HL-60 (cell line): Measurements from ENCODE around the gene SIAE.
A peak's percentile ranks its signal among the peaks of the same experiment; 100 is the strongest.

Source experiments
- DNase-seq, 2 experiments: peaks; one replicate each; pipeline ENCODE4 v3.0.0-alpha.2; 2010 to 2020; ENCODE audit warnings: low read depth in 1 of 2, low spot score in 1 of 2
- H3K27ac ChIP-seq: fragments of 250-450 bp; sonication (Bioruptor Pico); replicated peaks from 2 replicates; pipeline ENCODE4 v1.5.1; 2020; ENCODE audit warnings: mild to moderate bottlenecking, moderate library complexity
- H3K27me3 ChIP-seq: fragments of 250-450 bp; sonication (Bioruptor Pico); 2 replicates; pipeline ENCODE4 v1.5.1; 2021; ENCODE audit warnings: mild to moderate bottlenecking, moderate library complexity; ENCODE audit not compliant: insufficient read depth, poor library complexity, severe bottlenecking
- H3K4me3 ChIP-seq: replicated peaks from 2 replicates; pipeline ENCODE4 v1.5.1; 2011; ENCODE audit warnings: mild to moderate bottlenecking, control low read depth, low read length; ENCODE audit not compliant: insufficient read depth
- CTCF ChIP-seq: IDR thresholded peaks from one replicate; pipeline ENCODE4 v1.5.1; 2011; ENCODE audit warnings: low read length, control low read depth, inconsistent platforms; ENCODE audit not compliant: insufficient read depth
- GABPA ChIP-seq: IDR thresholded peaks from 2 replicates; pipeline ENCODE4 v1.6.1; 2012; ENCODE audit warnings: low read depth
- POLR2AphosphoS5 ChIP-seq: IDR thresholded peaks from 2 replicates; pipeline ENCODE4 v1.6.1; 2012; ENCODE audit warnings: low read depth
- REST ChIP-seq: IDR thresholded peaks from 2 replicates; pipeline ENCODE4 v1.6.1; 2012; ENCODE audit warnings: low read depth; ENCODE audit not compliant: insufficient replicate concordance
- SPI1 ChIP-seq: IDR thresholded peaks from 2 replicates; pipeline ENCODE4 v1.6.1; 2012; ENCODE audit warnings: low read depth, mild to moderate bottlenecking, borderline replicate concordance

Gene SIAE

GRCh38 chr11:124674168-124674517, 604 bp upstream of the SIAE start:
- no peak for DNase-seq

GRCh38 chr11:124672536-124673215, 863 bp downstream of the SIAE start:
- Histone ChIP-seq H3K27ac (no peak overlapping the region; the same call in 1 of the 2 replicates), H3K27me3 (no peaks in the 10 kb centered on the region), H3K4me3 (peak overlapping the region; percentile 76)
- no peak for TF ChIP-seq CTCF
- TF ChIP-seq REST: no peak
- TF ChIP-seq SPI1: no peak
- TF ChIP-seq POLR2AphosphoS5: no peak
- no peak for TF ChIP-seq GABPA
- no peak for DNase-seq

More at GRCh38 chr11:124674168-124674517, 604 bp upstream of the SIAE start:
- TF ChIP-seq POLR2AphosphoS5 (no peak), SPI1 (no peak), CTCF (no peak), GABPA (no peak)
- peak overlapping the region; percentile 76 for H3K4me3 ChIP-seq
- H3K27ac ChIP-seq: peak overlapping the region; percentile 69
- no peaks in the 10 kb centered on the region for H3K27me3 ChIP-seq

GRCh38 chr11:124670732-124671131, 2.8 kb downstream of the SIAE start:
- H3K4me3 ChIP-seq: no peak overlapping the region
- peak; percentile 65; the same call in 1 of the 2 replicates for TF ChIP-seq POLR2AphosphoS5
- TF ChIP-seq SPI1: no peak
- no peak for TF ChIP-seq CTCF
- DNase-seq: peak; percentile 83 to 89
- H3K27me3 ChIP-seq: no peaks in the 10 kb centered on the region
- H3K27ac ChIP-seq: no peak overlapping the region

- peak in 1 of 2 experiments; percentile 39 for DNase-seq
- H3K27me3 ChIP-seq: no peaks in the 10 kb centered on the region
- no peak overlapping the region for H3K4me3 ChIP-seq
- no peak for TF ChIP-seq GABPA
- TF ChIP-seq CTCF: peak; percentile 72
- H3K27ac ChIP-seq: no peak overlapping the region
These were observed 4.3 kb downstream of the SIAE start for GRCh38 chr11:124669193-124669592.
